Measurements from ENCODE around the gene TBC1D14.

The TBC1D14 gene

DNA sequence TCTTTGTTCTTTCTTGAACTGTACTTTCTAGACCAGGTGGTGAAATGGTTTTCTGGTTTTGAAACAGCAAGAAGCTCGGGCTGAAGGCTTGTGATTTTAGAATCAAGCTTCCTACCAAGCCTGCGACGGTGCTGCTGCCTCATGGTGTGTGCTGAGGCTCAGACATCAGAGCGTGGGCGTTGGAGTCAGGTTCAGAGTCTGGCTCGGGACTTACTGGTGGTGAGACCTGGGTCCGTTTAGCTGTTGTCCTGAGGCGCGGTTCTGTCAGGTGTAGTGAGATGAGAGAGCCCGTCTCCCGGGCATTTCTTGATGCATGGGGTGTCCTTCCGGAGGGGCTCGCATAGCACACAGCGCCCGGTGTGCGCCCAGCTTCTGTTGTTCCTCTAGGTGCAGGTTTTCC lies 113.9 kb downstream of the TBC1D14 start:
- no peak for DNase-seq (ENCODE audit: low spot score)

DNA sequence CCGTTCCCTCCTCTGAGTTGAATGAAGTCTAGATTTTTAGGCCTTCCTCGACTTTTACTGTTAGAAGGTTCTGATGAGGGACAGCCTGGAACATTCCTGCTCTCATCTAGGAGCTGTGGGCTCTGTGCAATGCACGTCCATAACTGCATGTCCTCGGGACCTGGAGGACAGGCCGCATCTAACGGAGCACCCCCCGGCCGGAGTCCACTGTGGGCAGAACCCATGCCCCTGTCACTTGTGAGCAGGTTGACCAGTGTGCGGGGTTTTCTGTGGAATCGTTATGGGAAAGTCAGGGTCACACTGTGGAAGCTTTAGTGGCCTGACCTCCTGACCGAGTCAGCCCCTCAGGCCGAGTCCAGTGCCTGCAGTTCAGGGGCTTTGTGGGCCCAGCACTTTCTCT lies 114.3 kb downstream of the TBC1D14 start:
- DNase-seq (ENCODE audit: low spot score) = no peak

DNA sequence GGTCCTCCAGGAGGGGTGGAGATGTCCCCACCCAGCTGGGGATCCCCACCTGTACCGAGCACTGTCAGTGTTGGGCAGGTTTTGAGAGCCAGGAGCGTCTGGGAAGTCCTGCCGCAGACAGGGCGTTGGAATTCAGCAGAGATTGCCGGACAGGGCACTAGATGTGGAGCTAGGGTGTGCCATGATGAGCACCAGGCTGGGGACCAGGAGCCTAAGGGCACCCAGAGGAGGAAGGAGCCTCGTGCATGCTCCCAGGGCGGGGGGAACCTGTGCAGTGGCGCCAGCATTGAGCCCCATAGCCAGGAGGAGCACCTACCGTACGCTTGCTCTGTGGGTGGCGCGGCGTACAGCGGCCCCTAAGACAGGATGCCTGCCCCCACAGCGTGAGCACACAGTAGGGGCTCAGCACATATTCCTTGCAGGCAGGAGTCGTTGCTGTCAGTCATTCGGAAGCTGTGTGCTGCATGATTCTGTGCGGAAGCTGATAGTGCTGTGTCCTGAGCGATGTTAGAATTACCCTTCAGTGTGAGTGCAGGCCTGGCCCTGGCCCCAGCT lies 114.8 kb downstream of the TBC1D14 start:
- DNase-seq (ENCODE audit: low spot score) = no peak

DNA sequence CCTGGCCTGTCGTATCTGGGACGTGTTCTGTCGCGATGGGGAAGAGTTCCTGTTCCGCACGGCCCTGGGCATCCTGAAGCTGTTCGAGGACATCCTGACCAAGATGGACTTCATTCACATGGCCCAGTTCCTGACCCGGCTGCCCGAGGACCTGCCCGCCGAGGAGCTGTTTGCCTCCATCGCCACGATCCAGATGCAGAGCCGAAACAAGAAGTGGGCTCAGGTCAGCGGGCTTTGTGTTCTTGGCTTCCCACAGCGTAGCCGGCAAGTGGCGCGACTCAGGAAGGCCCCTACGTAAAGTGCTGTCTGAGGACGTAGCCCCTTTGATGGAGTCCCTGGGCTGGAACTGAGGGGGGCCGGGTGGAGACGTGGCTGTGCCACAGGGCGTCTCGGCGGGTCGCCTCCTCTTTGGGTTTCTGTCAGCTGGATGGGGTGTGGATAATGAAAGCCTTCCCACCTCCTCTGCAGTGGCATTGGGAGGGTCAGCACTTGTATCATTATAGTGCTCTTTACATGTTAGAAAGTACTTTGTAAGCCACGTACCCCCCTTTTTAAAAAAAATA lies 115.5 kb downstream of the TBC1D14 start:
- no peak for DNase-seq (ENCODE audit: low spot score)

DNA sequence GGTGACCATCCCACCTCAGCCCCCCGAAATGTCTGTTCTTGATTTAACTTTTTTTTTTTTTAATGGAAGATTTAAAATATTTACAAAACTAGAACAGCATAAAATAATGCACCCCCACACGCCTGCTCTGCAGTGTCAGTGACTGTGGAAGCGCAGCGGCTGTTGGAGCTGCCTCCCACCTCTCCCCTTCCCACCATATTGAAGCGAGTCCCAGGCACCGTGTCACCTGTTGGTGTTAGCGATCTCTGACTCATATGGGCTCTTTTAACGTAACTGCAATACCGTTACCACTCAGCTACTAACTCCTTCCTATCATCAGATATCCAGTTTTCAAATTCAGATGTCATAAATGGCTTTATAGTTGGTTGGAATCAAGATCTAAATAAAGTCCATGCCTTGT lies 116.5 kb downstream of the TBC1D14 start:
- no peak for DNase-seq (ENCODE audit: low spot score)

DNA sequence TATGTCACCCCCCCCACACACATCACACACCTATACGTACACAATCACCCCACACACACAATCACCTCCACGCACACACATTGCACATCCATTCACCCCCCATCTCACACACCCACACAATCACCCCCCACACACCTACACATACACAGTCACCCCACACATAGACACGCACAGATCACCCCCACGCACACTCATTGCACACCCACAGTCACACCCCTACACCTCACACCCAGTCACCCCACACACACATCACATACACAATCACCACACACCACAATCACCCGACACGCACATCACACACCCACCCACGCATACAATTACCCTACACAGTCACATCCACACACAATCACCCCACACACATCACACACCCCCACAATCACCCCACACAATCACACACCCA lies 117.7 kb downstream of the TBC1D14 start:
- DNase-seq (ENCODE audit: low spot score) = no peak

DNA sequence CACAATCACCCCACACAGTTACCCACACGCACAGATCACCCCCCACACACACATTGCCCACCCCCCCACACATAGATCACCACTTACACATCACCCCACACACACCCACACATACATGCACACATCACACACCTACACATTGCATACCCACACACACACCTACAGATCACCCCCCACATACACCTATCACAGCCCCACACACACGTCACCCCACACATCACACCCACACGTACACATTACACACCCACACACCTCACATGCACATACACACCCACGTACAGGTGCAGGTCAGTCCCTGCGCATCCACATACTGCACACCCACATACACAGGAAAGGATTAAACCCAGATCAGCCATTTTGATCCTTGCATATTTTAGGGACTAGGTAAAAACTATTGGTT lies 118.3 kb downstream of the TBC1D14 start:
- no peak for DNase-seq (ENCODE audit: low spot score)

DNA sequence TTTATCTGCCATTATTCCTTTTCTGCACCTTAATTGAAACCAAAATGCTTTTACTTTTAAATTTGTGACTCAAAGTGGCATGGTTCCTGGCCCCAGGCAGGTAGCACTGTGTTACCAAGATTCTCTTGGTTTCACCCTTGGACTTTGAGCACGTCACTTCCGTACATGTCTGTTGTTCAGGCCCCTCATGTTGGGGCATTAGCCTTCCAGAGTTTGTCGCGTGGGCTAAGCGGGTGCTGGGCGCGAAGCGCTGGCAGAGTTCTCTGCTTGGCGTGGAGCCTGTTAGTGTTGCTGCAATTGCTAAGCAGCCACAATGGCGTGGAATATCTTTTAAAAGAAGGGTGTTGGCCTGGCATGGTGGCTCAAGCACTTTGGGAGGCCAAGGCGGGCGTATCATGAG lies 119.6 kb downstream of the TBC1D14 start:
- no peak for DNase-seq (ENCODE audit: low spot score)

DNA sequence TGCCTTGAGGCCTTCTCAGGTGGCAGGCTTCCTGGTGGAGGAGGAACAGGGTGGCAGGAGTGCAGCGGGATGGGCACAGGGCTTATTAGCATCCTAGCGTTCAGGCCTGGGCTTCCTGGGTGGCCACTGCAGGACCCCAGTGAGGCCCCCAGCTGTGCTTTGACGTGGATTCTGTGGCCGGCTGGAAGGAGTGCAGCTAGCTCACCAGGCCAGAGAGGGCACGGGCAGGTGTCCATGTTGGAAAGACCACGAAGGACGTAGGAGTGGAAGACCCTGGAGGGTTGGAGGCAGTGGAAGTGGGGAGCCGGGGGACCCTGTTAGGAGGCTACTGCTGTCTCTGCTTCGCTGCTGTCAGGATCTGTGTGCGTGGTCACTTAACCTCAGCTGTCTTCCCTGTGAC lies 120.3 kb downstream of the TBC1D14 start:
- DNase-seq (ENCODE audit: low spot score) = no peak

DNA sequence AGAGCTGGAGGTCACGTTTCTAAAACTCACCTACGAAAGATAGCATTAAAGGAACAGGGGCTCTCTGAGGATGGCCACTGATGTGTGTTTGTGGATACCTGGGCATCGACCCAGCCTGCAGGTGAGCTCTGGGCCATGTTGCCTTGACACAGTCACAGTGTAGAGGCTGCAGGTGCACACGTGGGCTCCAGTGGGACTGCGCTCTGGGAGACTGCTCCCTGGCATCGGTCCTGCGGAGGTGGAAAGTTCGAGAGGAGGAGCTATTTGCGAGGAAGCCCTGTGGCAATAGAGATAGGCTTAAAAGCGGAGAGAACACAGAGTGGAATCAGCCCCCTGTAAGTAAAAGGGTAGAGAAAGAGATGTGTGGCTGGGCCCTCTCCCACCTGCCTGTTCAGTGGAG lies 121.2 kb downstream of the TBC1D14 start:
- DNase-seq (ENCODE audit: low spot score) = no peak

DNA sequence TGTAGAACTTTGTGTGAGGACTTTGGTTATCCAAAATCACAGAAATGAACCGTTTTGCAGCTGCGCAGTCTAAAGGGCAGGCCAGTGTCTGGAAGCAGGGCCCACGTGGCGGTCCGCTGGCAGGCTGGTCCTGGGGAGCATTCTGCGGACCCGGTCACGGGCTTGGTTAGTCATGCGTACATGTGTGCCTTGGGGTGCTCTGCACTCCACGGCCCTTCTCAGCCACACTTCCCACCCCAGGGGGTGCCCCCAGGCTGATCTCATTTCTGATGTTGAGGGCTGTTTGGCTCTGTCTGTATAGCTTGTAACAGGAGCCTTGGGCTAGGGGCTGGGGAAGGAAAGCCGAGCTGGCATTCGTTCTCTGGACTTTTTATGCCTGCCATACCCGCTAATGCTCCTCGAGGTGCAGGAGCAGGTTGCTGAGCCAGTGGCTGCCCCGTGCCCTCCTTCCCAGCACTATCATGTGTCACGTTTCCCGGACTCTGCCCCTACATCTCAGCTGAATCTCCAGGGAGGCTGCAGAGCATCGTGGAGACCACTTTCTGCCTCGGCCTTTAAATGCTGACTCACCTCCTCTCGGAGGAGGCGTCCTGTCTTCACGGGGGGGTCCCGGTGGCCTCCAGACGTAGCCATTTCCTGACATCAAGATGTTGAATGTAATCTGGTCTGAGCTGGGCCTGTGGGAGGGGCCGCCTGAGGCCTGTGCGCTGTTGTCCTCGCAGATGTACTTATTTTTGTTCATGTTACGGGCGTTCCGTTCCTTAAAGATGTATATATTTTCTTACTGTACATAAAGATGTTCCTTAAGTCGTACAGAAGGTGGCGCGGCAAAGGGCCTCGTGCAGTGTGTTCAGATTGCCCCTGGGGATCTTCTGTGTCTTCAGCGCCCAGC lies 122.2 kb downstream of the TBC1D14 start:
- no peak for DNase-seq (ENCODE audit: low spot score)

DNA sequence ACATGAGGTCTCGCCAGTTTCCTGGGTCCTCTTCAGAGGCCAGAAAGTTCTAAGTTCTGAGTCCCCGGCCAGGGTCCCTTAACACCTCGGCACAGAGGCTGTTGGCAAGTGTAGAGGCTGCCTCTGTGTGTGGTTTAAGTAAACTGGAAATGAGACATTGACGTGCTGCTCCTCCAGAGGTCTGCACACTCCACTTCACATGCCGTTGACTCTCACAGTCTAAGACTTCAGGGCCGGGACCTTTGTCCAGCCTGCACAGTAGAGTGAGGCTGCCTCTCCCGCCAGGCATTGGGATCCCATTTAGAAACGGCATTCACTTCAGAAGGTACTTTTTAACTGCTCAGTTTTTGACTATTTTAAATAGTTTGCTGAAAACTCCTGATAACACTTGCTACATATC lies 123.0 kb downstream of the TBC1D14 start:
- DNase-seq (ENCODE audit: low spot score) = no peak

DNA sequence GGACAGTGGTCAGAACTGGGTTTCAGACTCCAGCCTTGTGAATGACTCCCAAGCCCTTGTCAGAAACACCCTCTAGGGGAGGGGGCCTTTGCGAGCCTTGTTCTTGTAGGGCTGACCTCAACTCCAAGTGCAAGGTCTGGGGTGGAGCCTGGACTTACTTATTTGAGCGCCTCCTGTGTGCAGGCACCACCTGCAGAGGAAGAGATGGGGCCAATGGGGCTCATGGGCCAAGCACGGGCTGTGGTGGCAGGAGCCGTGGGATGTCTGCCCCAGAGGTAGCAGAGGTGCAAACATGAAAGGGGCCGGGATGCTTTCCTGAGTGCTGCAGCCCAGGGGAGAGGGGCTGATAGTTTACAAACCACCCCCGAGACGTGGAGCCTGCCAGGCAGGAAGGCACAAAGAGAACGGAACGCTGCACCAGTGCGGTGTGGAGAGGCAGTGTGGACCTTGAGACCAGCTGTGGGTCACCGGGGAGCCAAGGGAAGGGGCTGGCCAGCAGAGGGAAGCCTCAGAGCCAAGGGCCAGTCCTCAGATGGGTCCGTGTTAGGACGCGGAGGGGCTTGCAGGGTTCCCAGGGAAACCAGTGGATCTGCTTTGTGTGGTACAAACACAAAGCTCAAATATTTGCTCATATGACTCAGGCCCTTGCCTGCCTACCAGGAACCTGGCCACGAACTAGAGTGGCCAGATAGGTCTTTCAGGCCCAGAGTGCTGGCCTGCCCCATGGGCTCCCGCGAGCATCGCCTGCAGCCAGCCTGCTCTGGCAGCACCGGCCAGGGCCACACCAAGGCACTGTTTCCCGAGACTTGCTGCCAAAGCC lies 124.8 kb downstream of the TBC1D14 start:
- no peak for DNase-seq (ENCODE audit: low spot score)

DNA sequence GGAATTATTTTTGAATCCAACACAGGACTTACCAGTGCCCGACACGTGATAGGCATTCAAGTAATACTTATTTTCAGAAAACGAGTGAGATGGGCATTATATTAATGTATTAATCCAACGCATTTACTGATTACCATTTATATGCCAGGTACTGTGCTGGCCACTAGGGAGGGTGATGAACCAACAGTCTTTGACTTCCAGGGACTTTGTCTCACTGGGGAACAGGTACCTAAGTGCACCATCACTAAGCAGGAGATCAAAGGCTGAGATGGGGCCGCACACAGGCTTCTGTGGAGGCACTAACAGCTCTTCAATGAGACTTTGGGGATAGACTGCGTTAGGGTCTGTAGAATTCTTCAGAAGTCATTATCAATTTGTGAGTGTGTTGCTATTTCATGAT lies 127.8 kb downstream of the TBC1D14 start:
- DNase-seq (ENCODE audit: low spot score) = peak; percentile 27

DNA sequence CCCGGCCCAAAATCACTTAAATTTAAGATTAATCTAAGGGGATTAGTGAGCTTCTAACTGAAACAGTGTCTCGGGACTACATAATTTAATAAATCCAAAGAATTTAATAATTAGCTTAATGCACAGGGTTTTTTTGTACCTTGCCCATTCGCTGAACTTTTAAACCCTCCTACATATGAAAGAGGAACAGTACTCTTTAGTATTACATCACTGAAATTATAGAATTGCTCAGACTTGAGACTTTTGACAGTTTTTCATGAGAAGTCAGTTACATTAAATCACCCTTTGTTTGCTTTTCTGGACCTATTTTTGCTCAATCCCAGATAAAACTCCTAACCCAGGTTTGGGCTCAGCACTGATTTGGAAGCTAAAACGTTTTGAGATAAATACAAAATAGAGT lies 131.1 kb downstream of the TBC1D14 start:
- DNase-seq (ENCODE audit: low spot score) = no peak

DNA sequence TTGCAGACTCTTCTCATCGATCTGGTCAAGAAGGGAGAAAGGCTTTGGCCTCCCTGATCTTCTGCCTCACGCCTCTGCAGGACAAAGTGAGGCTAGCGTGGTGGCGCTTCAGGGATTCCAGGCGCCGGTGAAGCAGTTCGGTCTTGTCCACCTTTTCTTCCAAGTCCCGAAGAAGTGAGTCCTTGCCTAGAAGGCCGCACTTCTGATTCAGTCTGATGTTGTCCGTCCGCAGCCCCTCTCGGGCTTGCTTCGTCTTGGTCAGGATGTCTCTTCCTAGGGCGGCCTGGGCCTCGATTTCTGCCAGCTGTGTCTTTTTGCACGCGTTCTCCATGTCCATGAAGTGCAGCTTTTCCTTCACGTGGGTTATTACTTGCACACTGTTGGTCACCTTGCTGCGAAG lies 131.6 kb downstream of the TBC1D14 start:
- DNase-seq (ENCODE audit: low spot score) = no peak

DNA sequence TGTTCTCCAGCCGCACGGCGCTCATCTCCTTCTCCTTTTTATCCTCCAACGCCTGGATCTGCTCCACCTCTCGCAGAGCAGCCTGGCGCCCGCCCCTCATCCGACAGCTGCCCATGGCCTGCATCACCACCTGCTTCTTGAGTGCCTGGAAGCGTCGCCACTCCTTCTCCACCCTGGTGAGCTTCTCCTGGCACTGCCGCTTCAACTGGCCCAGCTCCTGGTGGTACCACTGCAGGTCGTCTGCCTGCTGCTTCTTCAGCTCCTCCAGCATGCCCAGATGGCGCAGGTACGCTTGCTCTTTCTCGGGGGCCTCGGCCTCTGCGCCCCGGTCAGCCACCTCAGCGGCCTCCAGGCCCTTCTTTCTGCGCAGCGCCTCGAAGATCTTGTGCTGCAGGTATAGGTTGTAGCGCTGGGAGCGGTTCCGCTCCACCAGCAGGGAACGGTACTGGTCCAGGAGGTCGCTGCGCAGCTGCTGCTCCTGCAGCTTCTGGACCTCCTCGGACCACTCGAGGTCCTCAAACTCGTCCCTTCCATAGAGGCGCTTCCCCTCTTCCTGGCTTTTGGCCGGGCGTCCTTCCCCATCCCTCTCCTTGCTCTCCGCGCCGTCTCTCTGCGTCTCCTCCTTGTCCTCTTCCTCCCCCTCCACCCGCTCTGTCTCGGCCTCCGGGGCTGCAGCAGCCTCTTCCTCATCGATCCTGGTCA lies 132.3 kb downstream of the TBC1D14 start:
- DNase-seq (ENCODE audit: low spot score) = no peak

DNA sequence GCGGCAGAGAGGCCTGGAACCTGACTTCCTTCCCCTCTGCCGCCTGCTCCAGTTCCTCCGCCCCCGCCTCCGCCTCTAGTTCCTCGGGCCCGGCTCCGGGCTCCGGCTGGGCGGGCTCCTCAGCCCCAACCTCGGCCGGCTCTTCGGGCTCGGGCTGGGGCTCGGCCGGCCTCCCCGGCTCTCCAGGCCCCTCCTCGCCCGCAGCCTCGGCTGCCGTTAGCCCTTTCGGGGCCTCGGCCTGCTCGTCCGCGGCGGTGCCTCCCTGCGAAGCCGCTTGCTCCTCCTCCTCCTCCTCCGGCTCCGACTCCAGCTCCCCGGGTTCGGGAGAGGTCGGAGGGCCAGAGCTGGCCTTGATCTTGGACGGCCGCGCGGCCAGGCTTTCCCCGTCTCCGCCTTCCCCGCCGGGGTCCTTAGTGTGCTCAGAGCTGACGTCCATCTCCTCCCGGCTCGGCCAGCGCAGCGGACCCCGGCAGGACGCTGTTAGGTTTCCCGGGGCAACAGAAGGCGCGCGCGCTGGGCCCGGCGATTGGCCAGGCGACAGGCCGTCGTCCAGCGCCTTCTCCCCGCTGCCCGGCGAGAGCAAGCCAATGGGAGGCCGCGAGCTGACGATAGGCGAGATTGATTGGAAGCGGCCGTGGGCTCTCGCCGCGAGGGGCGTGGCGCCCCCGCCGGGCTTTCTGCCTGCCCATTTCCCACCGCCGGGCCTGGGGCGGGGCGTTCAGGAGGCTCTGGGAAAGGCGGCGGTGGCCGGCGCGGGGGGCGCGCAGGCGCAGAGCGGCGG lies 133.1 kb downstream of the TBC1D14 start:
- DNase-seq (ENCODE audit: low spot score) = peak; percentile 97

DNA sequence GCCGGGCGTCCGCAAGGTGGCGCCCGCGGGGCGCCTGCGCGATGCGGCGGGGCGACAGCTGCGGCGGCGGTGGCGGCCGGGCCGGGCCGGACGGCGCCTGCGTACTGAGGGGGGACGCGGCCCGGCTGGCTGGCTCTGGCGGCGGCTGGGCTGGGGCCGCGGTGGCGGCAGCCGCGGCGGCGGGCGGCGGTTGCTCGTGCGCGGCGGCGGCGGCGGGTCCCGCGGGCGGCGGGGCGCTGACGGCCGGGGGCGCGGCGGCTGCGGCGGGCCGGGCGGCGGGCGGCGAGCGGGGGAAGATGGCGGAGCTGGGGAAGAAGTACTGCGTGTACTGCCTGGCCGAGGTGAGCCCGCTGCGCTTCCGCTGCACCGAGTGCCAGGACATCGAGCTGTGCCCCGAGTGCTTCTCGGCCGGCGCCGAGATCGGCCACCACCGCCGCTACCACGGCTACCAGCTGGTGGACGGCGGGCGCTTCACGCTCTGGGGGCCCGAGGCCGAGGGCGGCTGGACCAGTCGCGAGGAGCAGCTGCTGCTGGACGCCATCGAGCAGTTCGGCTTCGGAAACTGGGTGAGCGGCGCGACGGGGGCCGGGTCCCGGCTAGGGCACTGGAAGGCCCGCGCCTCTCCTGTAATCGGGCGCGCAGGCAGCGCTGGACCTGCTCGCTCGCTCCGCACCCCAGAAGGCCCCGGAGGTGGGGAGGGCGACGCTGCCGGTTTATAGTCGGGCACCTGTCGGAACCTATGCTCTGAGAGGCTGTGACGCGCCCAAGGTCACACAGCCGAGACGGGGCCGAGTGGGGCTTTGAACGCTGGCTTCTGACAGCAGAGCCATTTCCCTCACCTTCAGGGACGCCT lies 133.9 kb downstream of the TBC1D14 start, which contains the start of gene TADA2B:
Gene TADA2B (plus strand): TSS at position 89 of the 853 bp plus-strand sequence. CDS start 208 bp downstream, at position 297.
- peak; percentile 59 for DNase-seq (ENCODE audit: low spot score)

All from hematopoietic multipotent progenitor cell treated with erythropoietin and hydrocortisone succinate and interleukin-3 and kit ligand, for 17 days (in vitro differentiated cells).